Thyroid gland (tissue), 4 donors: ENCODE measurements around the gene RSPH10B2.
"Not testable (repeated sequence)": the region's sequence is repeated elsewhere in the genome, so short reads cannot be mapped to it uniquely, and the experiment has no call there.

Source experiments
- CTCF ChIP-seq, 6 experiments: fragments of 200-600 bp in 3 of 6; fragments of 450-650 bp in 3 of 6; sonication (generic) in 3 of 6; IDR thresholded peaks; one replicate each; pipeline ENCODE4 v1.5.1; 2016 to 2019; ENCODE audit warnings: antibody characterized with exemption in 6 of 6, mild to moderate bottlenecking in 2 of 6, inconsistent platforms in 1 of 6, moderate library complexity in 1 of 6
- POLR2A ChIP-seq, 2 donors: fragments of 450-650 bp; IDR thresholded peaks; one replicate each; pipeline ENCODE4 v1.6.1; 2017; ENCODE audit warnings: antibody characterized with exemption in 2 of 2, mild to moderate bottlenecking in 2 of 2, moderate library complexity in 1 of 2

GRCh38 chr7:6753964-6754363, at the start of gene RSPH10B2:
- TF ChIP-seq CTCF, POLR2A (IDR thresholded peaks at IDR 0.05): not testable (repeated sequence)
